ENCODE results near the gene ABCA4.

The ABCA4 gene

GRCh38 chr1:94087193-94087592 lies 33.8 kb downstream of the ABCA4 start:
- no peaks in the 10 kb centered on the region for H3K4me1 ChIP-seq (ENCODE audit: control insufficient read depth, insufficient read depth, low read length)
- POLR2A ChIA-PET, result no interaction called here

DNA sequence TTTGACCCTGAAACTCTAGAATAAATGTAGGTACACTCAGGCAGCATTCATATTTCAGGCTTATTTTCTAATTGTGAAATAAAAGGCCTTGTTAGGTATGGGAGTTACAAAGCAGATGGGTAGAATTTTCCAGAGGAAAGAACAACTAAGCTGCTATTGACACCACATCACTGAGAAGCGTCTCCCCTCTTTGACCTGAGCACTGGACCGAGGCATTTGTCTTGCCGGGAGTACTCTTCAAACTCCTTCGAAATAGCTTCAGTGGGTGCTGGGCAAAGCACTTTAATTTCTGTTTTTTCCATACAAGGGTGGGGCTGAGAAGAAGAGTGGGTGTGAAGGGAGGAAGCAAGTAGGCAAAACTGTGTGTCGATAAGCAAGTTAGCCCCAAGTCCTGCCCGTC lies 36.4 kb downstream of the ABCA4 start:
- H3K36me3 ChIP-seq (ENCODE audit: control insufficient read depth in 2 of 2, insufficient read depth in 1 of 2, low read length in 2 of 2), result no peaks in the 10 kb centered on the region
- H3K27ac ChIP-seq (ENCODE audit: extremely low read depth, low read depth, low read length), result no peak overlapping the region
- no peak overlapping the region for H3K4me3 ChIP-seq (ENCODE audit: low read depth, low read length)
- H3K9me3 ChIP-seq (ENCODE audit: control insufficient read depth, insufficient read depth, low read depth, low read length), result no peaks in the 10 kb centered on the region
- ChIA-PET CTCF (no interaction called here), POLR2A (no interaction called here)
- H3K4me1 ChIP-seq (ENCODE audit: control insufficient read depth, insufficient read depth, low read length), result no peaks in the 10 kb centered on the region
- TF ChIP-seq ZNF76 (tag by site-specific recombination; IDR thresholded peaks at IDR 0.05; ENCODE audit: borderline replicate concordance, low read depth) (no peak), ZNF223 (tag by site-specific recombination; IDR thresholded peaks at IDR 0.05) (no peak), ZNF114 (tag by site-specific recombination; IDR thresholded peaks at IDR 0.05) (no peak), GLIS2 (tag by site-specific recombination; IDR thresholded peaks at IDR 0.05) (no peak), ZBTB20 (tag by site-specific recombination; IDR thresholded peaks at IDR 0.05) (no peak), ZNF701 (tag by site-specific recombination; IDR thresholded peaks at IDR 0.05) (no peak), ZNF626 (tag by site-specific recombination; IDR thresholded peaks at IDR 0.05) (no peak), ZNF311 (tag by site-specific recombination; IDR thresholded peaks at IDR 0.05; ENCODE audit: borderline replicate concordance) (no peak), ZNF792 (tag by site-specific recombination; IDR thresholded peaks at IDR 0.05) (no peak)
- TF ChIP-seq, protein P1, sequence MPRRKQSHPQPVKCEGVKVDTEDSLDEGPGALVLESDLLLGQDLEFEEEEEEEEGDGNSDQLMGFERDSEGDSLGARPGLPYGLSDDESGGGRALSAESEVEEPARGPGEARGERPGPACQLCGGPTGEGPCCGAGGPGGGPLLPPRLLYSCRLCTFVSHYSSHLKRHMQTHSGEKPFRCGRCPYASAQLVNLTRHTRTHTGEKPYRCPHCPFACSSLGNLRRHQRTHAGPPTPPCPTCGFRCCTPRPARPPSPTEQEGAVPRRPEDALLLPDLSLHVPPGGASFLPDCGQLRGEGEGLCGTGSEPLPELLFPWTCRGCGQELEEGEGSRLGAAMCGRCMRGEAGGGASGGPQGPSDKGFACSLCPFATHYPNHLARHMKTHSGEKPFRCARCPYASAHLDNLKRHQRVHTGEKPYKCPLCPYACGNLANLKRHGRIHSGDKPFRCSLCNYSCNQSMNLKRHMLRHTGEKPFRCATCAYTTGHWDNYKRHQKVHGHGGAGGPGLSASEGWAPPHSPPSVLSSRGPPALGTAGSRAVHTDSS (tag by site-specific recombination; IDR thresholded peaks at IDR 0.05), result no peak

More at GRCh38 chr1:94087193-94087592, 33.8 kb downstream of the ABCA4 start:
- Histone ChIP-seq H3K27ac (ENCODE audit: extremely low read depth, low read depth, low read length) (no peak overlapping the region), H3K9me3 (ENCODE audit: control insufficient read depth, insufficient read depth, low read depth, low read length) (no peaks in the 10 kb centered on the region), H3K36me3 (ENCODE audit: control insufficient read depth in 2 of 2, insufficient read depth in 1 of 2, low read length in 2 of 2) (no peaks in the 10 kb centered on the region), H3K4me3 (ENCODE audit: low read depth, low read length) (no peak overlapping the region)
- no peak for TF ChIP-seq ZNF114 (tag by site-specific recombination; IDR thresholded peaks at IDR 0.05)
- no peak for TF ChIP-seq EGR2 (tag by site-specific recombination; IDR thresholded peaks at IDR 0.05; ENCODE audit: low read depth)
- TF ChIP-seq MYNN (tag by site-specific recombination; IDR thresholded peaks at IDR 0.05; ENCODE audit: borderline replicate concordance), result no peak
- TF ChIP-seq ZNF266 (tag by site-specific recombination; IDR thresholded peaks at IDR 0.05; ENCODE audit: low read depth), result no peak
- TF ChIP-seq ZNF629 (tag by site-specific recombination; IDR thresholded peaks at IDR 0.05), result no peak
- no peak for TF ChIP-seq BCL6B (tag by site-specific recombination; IDR thresholded peaks at IDR 0.05)
- TF ChIP-seq, protein P2, sequence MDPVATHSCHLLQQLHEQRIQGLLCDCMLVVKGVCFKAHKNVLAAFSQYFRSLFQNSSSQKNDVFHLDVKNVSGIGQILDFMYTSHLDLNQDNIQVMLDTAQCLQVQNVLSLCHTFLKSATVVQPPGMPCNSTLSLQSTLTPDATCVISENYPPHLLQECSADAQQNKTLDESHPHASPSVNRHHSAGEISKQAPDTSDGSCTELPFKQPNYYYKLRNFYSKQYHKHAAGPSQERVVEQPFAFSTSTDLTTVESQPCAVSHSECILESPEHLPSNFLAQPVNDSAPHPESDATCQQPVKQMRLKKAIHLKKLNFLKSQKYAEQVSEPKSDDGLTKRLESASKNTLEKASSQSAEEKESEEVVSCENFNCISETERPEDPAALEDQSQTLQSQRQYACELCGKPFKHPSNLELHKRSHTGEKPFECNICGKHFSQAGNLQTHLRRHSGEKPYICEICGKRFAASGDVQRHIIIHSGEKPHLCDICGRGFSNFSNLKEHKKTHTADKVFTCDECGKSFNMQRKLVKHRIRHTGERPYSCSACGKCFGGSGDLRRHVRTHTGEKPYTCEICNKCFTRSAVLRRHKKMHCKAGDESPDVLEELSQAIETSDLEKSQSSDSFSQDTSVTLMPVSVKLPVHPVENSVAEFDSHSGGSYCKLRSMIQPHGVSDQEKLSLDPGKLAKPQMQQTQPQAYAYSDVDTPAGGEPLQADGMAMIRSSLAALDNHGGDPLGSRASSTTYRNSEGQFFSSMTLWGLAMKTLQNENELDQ (tag by site-specific recombination; IDR thresholded peaks at IDR 0.05; ENCODE audit: low read depth), result no peak
- no peak for TF ChIP-seq ZNF777 (tag by site-specific recombination; IDR thresholded peaks at IDR 0.05; ENCODE audit: borderline replicate concordance)
- TF ChIP-seq ZNF311 (tag by site-specific recombination; IDR thresholded peaks at IDR 0.05; ENCODE audit: borderline replicate concordance), result no peak
- TF ChIP-seq ZNF280C (tag by site-specific recombination; IDR thresholded peaks at IDR 0.05), result no peak
- no peak for TF ChIP-seq ZNF433 (tag by site-specific recombination; IDR thresholded peaks at IDR 0.05; ENCODE audit: low read depth)
- TF ChIP-seq, protein P3, sequence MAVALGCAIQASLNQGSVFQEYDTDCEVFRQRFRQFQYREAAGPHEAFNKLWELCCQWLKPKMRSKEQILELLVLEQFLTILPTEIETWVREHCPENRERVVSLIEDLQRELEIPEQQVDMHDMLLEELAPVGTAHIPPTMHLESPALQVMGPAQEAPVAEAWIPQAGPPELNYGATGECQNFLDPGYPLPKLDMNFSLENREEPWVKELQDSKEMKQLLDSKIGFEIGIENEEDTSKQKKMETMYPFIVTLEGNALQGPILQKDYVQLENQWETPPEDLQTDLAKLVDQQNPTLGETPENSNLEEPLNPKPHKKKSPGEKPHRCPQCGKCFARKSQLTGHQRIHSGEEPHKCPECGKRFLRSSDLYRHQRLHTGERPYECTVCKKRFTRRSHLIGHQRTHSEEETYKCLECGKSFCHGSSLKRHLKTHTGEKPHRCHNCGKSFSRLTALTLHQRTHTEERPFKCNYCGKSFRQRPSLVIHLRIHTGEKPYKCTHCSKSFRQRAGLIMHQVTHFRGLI (tag by site-specific recombination; IDR thresholded peaks at IDR 0.05), result no peak
- TF ChIP-seq, protein P4, sequence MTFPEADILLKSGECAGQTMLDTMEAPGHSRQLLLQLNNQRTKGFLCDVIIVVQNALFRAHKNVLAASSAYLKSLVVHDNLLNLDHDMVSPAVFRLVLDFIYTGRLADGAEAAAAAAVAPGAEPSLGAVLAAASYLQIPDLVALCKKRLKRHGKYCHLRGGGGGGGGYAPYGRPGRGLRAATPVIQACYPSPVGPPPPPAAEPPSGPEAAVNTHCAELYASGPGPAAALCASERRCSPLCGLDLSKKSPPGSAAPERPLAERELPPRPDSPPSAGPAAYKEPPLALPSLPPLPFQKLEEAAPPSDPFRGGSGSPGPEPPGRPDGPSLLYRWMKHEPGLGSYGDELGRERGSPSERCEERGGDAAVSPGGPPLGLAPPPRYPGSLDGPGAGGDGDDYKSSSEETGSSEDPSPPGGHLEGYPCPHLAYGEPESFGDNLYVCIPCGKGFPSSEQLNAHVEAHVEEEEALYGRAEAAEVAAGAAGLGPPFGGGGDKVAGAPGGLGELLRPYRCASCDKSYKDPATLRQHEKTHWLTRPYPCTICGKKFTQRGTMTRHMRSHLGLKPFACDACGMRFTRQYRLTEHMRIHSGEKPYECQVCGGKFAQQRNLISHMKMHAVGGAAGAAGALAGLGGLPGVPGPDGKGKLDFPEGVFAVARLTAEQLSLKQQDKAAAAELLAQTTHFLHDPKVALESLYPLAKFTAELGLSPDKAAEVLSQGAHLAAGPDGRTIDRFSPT (tag by site-specific recombination; IDR thresholded peaks at IDR 0.05), result no peak
- no peak for TF ChIP-seq ZNF843 (tag by site-specific recombination; IDR thresholded peaks at IDR 0.05)
- CTCF ChIA-PET, result no interaction called here

All from HEK293 (cell line).